NB4 (cell line): ENCODE data around the gene COL24A1.

ENCODE experiments used
- CTCF ChIP-seq: IDR thresholded peaks from one replicate; pipeline ENCODE4 v1.5.1; 2012; ENCODE audit warnings: low read depth, low read length
- MAX ChIP-seq: IDR thresholded peaks from 2 replicates; pipeline ENCODE4 v1.6.1; 2011; ENCODE audit warnings: low read depth, low read length
- MYC ChIP-seq: IDR thresholded peaks from 2 replicates; pipeline ENCODE4 v1.6.1; 2011; ENCODE audit warnings: low read depth, low read length
- POLR2A ChIP-seq: IDR thresholded peaks from 2 replicates; pipeline ENCODE4 v1.6.1; 2011; ENCODE audit warnings: mild to moderate bottlenecking; ENCODE audit not compliant: insufficient read length; ENCODE audit errors: extremely low read depth

- TF ChIP-seq CTCF (no peak), POLR2A (no peak), MAX (no peak), MYC (no peak)
Measured at GRCh38 chr1:85865213-85865612, 291.4 kb downstream of the COL24A1 start.
